Stimulated activated CD4-positive, alpha-beta T cell treated with anti-CD3 and anti-CD28 coated beads, TNF-alpha, amount 100 ng/mL, for 48 hours (primary cell): Measurements from ENCODE around the gene COBLL1.
A peak's percentile ranks its signal among the peaks of the same experiment; 100 is the strongest.
"Not testable (repeated sequence)": the region's sequence is repeated elsewhere in the genome, so short reads cannot be mapped to it uniquely, and the experiment has no call there.

Experiments used
- DNase-seq, 3 donors: peaks; one replicate each; pipeline ENCODE4 v3.0.0-alpha.2; 2020; ENCODE audit warnings: low read depth in 3 of 3

The COBLL1 gene

GRCh38 chr2:164859906-164860693 is 18.5 kb upstream of the COBLL1 start:
- DNase-seq = not testable (repeated sequence)

GRCh38 chr2:164859251-164859818 is 17.7 kb upstream of the COBLL1 start:
- DNase-seq = no peak

GRCh38 chr2:164852086-164852485 is 10.5 kb upstream of the COBLL1 start:
- no peak for DNase-seq

GRCh38 chr2:164850235-164850634 is 8.6 kb upstream of the COBLL1 start:
- no peak for DNase-seq

- no peak for DNase-seq
Measured at GRCh38 chr2:164849506-164849905, 7.9 kb upstream of the COBLL1 start.

- no peak for DNase-seq
Measured at GRCh38 chr2:164847981-164848741, 6.5 kb upstream of the COBLL1 start.

- no peak for DNase-seq
Measured at GRCh38 chr2:164847291-164847690, 5.7 kb upstream of the COBLL1 start.

GRCh38 chr2:164846276-164846675 is 4.7 kb upstream of the COBLL1 start:
- no peak for DNase-seq

- no peak for DNase-seq
Measured at GRCh38 chr2:164843346-164843911, 1.8 kb upstream of the COBLL1 start.

- no peak for DNase-seq
Measured at GRCh38 chr2:164842624-164842966, 972 bp upstream of the COBLL1 start.

- DNase-seq = peak in 1 of 3 donors; percentile 9
Measured at GRCh38 chr2:164840930-164841718, 499 bp downstream of the COBLL1 start.

- DNase-seq = no peak
Measured at GRCh38 chr2:164840458-164840929, 1.1 kb downstream of the COBLL1 start.

GRCh38 chr2:164839914-164840457 is 1.6 kb downstream of the COBLL1 start:
- no peak for DNase-seq

- no peak for DNase-seq
Measured at GRCh38 chr2:164837807-164838206, 3.8 kb downstream of the COBLL1 start.

- DNase-seq = no peak
Measured at GRCh38 chr2:164836907-164837306, 4.7 kb downstream of the COBLL1 start.

- no peak for DNase-seq
Measured at GRCh38 chr2:164835302-164835701, 6.3 kb downstream of the COBLL1 start.

- DNase-seq = no peak
Measured at GRCh38 chr2:164831887-164832286, 9.7 kb downstream of the COBLL1 start.

GRCh38 chr2:164831180-164831579 is 10.4 kb downstream of the COBLL1 start:
- no peak for DNase-seq

- DNase-seq = no peak
Measured at GRCh38 chr2:164826293-164827243, 15.1 kb downstream of the COBLL1 start.

- no peak for DNase-seq
Measured at GRCh38 chr2:164824872-164825271, 16.8 kb downstream of the COBLL1 start.
